IMR-90 (cell line): ENCODE results near the gene NUP98. TPM values are rescaled to one million over a fixed set of nuclear protein-coding genes. Genes with fewer than 3 reads are reported as not detected.

Source experiments
- ATAC-seq: fragments of 200-7000 bp; cut with Tn5 transposase; 2 replicates; pipeline ENCODE4 v1.9.1; 2020; ENCODE audit warnings: low read depth, mild to moderate bottlenecking, moderate library complexity
- BruUV-seq: library from RNA; stranded (reverse); fragments of 400-500 nt; replicated peaks from 2 replicates; lab custom pipeline; 2021; lab: Mats Ljungman, UMichigan
- CTCF ChIA-PET: fragments of 300-600 bp; formaldehyde crosslinking; extraction: SDS; loops from one replicate; lab custom pipeline; 2021; ENCODE audit warnings: antibody characterized with exemption; lab: Yijun Ruan, JAX
- POLR2A ChIA-PET: fragments of 300-600 bp; sonication (Branson Sonifier 250); formaldehyde crosslinking; loops from one replicate; lab custom pipeline; 2022; ENCODE audit warnings: antibody characterized with exemption; ENCODE audit not compliant: unreplicated experiment; lab: Charles Lee
- DNase-seq: peaks from one replicate; pipeline ENCODE4 v3.0.0; 2013
- H2AFZ ChIP-seq: replicated peaks from 2 replicates; pipeline ENCODE3; 2013; ENCODE audit warnings: low read length, mild to moderate bottlenecking; ENCODE audit not compliant: poor library complexity
- H2AK5ac ChIP-seq: 2 replicates; pipeline ENCODE4 v1.6.1; 2013; ENCODE audit warnings: low read depth, low read length, inconsistent platforms
- H2AK9ac ChIP-seq: replicated peaks from 2 replicates; pipeline ENCODE3; 2013; ENCODE audit warnings: mild to moderate bottlenecking, low read depth, low read length, moderate library complexity; ENCODE audit not compliant: poor library complexity
- H2BK120ac ChIP-seq: 2 replicates; pipeline ENCODE4 v1.6.1; 2013; ENCODE audit warnings: low read depth, low read length, inconsistent platforms
- H2BK15ac ChIP-seq: 3 replicates; pipeline ENCODE4 v1.6.1; 2013; ENCODE audit warnings: low read depth, low read length, inconsistent platforms
- H2BK20ac ChIP-seq: 2 replicates; pipeline ENCODE4 v1.6.1; 2013; ENCODE audit warnings: low read depth, mild to moderate bottlenecking, inconsistent platforms, low read length, moderate library complexity
- H2BK5ac ChIP-seq: 2 replicates; pipeline ENCODE4 v1.6.1; 2013; ENCODE audit warnings: mild to moderate bottlenecking, low read depth, low read length, inconsistent platforms; ENCODE audit not compliant: poor library complexity, severe bottlenecking
- H3K14ac ChIP-seq: replicated peaks from 2 replicates; pipeline ENCODE4 v1.6.1; 2013; ENCODE audit warnings: low read depth, low read length, inconsistent platforms
- H3K18ac ChIP-seq: 2 replicates; pipeline ENCODE4 v1.6.1; 2013; ENCODE audit warnings: low read depth, low read length, control low read depth
- H3K23ac ChIP-seq: 2 replicates; pipeline ENCODE4 v1.6.1; 2013; ENCODE audit warnings: low read depth, low read length, inconsistent platforms
- H3K27ac ChIP-seq: 2 replicates; pipeline ENCODE4 v1.5.1; 2013; ENCODE audit warnings: mild to moderate bottlenecking, control low read depth, low read length; ENCODE audit not compliant: insufficient read depth
- H3K27me3 ChIP-seq: 2 replicates; pipeline ENCODE4 v1.6.1; 2013; ENCODE audit warnings: low read length; ENCODE audit not compliant: control insufficient read depth, insufficient read depth
- H3K36me3 ChIP-seq: 2 replicates; pipeline ENCODE4 v1.6.1; 2013; ENCODE audit warnings: low read length, mixed read lengths; ENCODE audit not compliant: control insufficient read depth, insufficient read depth
- H3K4ac ChIP-seq: 2 replicates; pipeline ENCODE4 v1.6.1; 2013; ENCODE audit warnings: low read depth, low read length, inconsistent platforms
- H3K4me1 ChIP-seq: 2 replicates; pipeline ENCODE4 v1.6.1; 2013; ENCODE audit warnings: low read length, mixed read lengths; ENCODE audit not compliant: control insufficient read depth, insufficient read depth
- H3K4me2 ChIP-seq: 2 replicates; pipeline ENCODE4 v1.6.1; 2013; ENCODE audit warnings: low read depth, mild to moderate bottlenecking, control low read depth, low read length, moderate library complexity
- H3K4me3 ChIP-seq: 2 replicates; pipeline ENCODE4 v1.5.1; 2013; ENCODE audit warnings: low read depth, mild to moderate bottlenecking, control low read depth, low read length, moderate library complexity; ENCODE audit not compliant: insufficient read depth
- H3K56ac ChIP-seq: 2 replicates; pipeline ENCODE4 v1.6.1; 2013; ENCODE audit warnings: low read length, inconsistent platforms; ENCODE audit not compliant: insufficient read depth; ENCODE audit errors: extremely low read depth
- H3K79me1 ChIP-seq, 2 experiments: 2 replicates each; pipeline ENCODE4 v1.6.1; 2013; ENCODE audit warnings: low read length in 2 of 2, inconsistent platforms in 1 of 2, low read depth in 1 of 2
- H3K9ac ChIP-seq: 2 replicates; pipeline ENCODE4 v1.6.1; 2013; ENCODE audit warnings: low read depth, low read length, control low read depth
- H3K9me1 ChIP-seq: 2 replicates; pipeline ENCODE4 v1.6.1; 2013; ENCODE audit warnings: low read length, inconsistent platforms; ENCODE audit not compliant: insufficient read depth
- H3K9me3 ChIP-seq: 2 replicates; pipeline ENCODE4 v1.6.1; 2013; ENCODE audit warnings: low read length; ENCODE audit not compliant: control insufficient read depth, insufficient read depth
- H4K20me1 ChIP-seq: 2 replicates; pipeline ENCODE4 v1.6.1; 2013; ENCODE audit warnings: low read length, inconsistent platforms; ENCODE audit not compliant: insufficient read depth
- H4K5ac ChIP-seq: 2 replicates; pipeline ENCODE4 v1.6.1; 2013; ENCODE audit warnings: mild to moderate bottlenecking, low read depth, low read length, control low read depth
- H4K8ac ChIP-seq, 2 experiments: 2 replicates each; pipeline ENCODE4 v1.6.1; 2013; ENCODE audit warnings: low read depth in 2 of 2, low read length in 2 of 2, control low read depth in 1 of 2, inconsistent platforms in 1 of 2
- H4K91ac ChIP-seq: 2 replicates; pipeline ENCODE4 v1.6.1; 2013; ENCODE audit warnings: low read depth, low read length, inconsistent platforms; ENCODE audit not compliant: insufficient read depth
- MAFK ChIP-seq: IDR thresholded peaks from 2 replicates; pipeline ENCODE4 v1.6.1; 2012; ENCODE audit warnings: low read depth, low read length, improper control_type of control experiment
- MAZ ChIP-seq: IDR thresholded peaks from 2 replicates; pipeline ENCODE4 v1.6.1; 2012; ENCODE audit warnings: low read depth, mild to moderate bottlenecking, low read length, improper control_type of control experiment, moderate library complexity, borderline replicate concordance
- POLR2A ChIP-seq: IDR thresholded peaks from 2 replicates; pipeline ENCODE4 v1.6.1; 2012; ENCODE audit warnings: mild to moderate bottlenecking, low read depth, low read length
- SMC3 ChIP-seq: fragments of 150-350 bp; IDR thresholded peaks from 2 replicates; pipeline ENCODE4 v1.6.1; 2016; ENCODE audit warnings: low read depth, mild to moderate bottlenecking, antibody characterized with exemption, low read length, moderate library complexity
- WGBS, 2 experiments: methylation state at CpG; one replicate each; pipeline versions ENCODE4 v1.1.5 to v1.1.7; 2013; ENCODE audit warnings: missing lambda C conversion rate in 2 of 2; ENCODE audit not compliant: insufficient read length in 1 of 2; ENCODE audit errors: extremely low coverage in 2 of 2; 5-methylcytosine and 5-hydroxymethylcytosine counted together
- dilution Hi-C: fragments of 300-500 bp; cut with HindIII; formaldehyde crosslinking; loops from one replicate; pipeline ENCODE4 v1.14.3; 2018; ENCODE audit warnings: low sequenced_read_pairs; ENCODE audit not compliant: unreplicated experiment
- in situ Hi-C: fragments of 300-500 bp; cut with MboI; formaldehyde crosslinking; loops from 3 replicates; pipeline ENCODE4 v1.14.3; 2019; ENCODE audit warnings: low sequenced_read_pairs, inconsistent platforms, mixed read lengths
- intact Hi-C: fragments of 100-400 bp; cut with micrococcal nuclease; formaldehyde crosslinking; loops from 2 replicates; pipeline ENCODE4 v1.10.0; 2022
- polyA plus RNA-seq, 3 experiments: library from polyadenylated mRNA; depleted of rRNA; stranded (reverse); fragments of >200 nt; gene quantifications; 2 replicates each; pipeline ENCODE4 v1.2.3, GENCODE V29; 2012; ENCODE audit warnings: low replicate concordance in 1 of 3
- total RNA-seq: library from RNA; depleted of rRNA; stranded (reverse); fragments of >200 nt; gene quantifications from 2 replicates; pipeline ENCODE4 v1.2.3, GENCODE V29; 2012
- TF ChIP-seq, protein P1 (sequence below): conservative IDR thresholded peaks from 2 replicates; pipeline ENCODE4 v1.5.1; 2012; ENCODE audit warnings: mild to moderate bottlenecking, low read depth, low read length, improper control_type of control experiment

Gene NUP98
- total and polyA plus RNA-seq, 2 of the 4 experiments (the other 2 are of a cell fraction) = 103 to 138 TPM

DNA sequence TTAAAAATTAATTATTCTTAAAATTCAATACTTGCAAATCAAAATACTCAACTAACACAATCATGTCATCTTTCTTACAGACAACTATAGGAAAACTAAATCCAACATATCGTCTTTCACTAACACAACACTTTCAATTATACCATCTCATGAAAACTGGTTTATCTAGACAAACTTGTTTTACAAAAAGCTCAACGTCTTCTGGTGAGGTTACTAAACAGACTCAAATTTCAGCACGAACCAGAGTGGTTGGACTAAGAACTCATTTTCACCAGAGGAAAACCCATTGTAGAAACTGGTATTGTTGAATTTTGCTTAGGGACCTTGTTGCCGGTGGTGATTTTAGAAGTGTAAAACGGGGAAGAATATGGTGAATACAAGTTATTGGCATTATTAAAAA lies 52.2 kb downstream of the NUP98 start:
- DNase-seq (no peak), ATAC-seq (no peak)
- no peaks in the 10 kb centered on the region for H4K20me1 ChIP-seq
- no peak overlapping the region for H3K14ac ChIP-seq
- in situ Hi-C loops = no loop called here
- peaks cover 11 to 16% of the 10 kb centered on the region in 2 experiments; a peak in 3 of 4 replicates for H3K79me1 ChIP-seq
- no peak overlapping the region for H3K4me2 ChIP-seq
- H4K8ac ChIP-seq = no peak overlapping the region
- H3K9ac ChIP-seq = no peak overlapping the region
- no peak overlapping the region for H2BK120ac ChIP-seq
- H2AK5ac ChIP-seq = no peak overlapping the region
- peaks cover 3% of the 10 kb centered on the region; the same call in 1 of the 2 replicates for H3K4me1 ChIP-seq
- intact Hi-C loops = no loop called here
- no peaks in the 10 kb centered on the region for H3K9me1 ChIP-seq
- no peak overlapping the region for H4K91ac ChIP-seq
- CTCF ChIA-PET = no interaction called here
- BruUV-seq = no TSS peak
- no peaks in the 10 kb centered on the region for H3K9me3 ChIP-seq
- H3K4ac ChIP-seq = no peak overlapping the region
- no peak overlapping the region for H4K5ac ChIP-seq
- no peak overlapping the region for H2BK20ac ChIP-seq
- no peak overlapping the region for H2AK9ac ChIP-seq
- no peak for TF ChIP-seq POLR2A
- TF ChIP-seq MAZ = no peak
- no peak for TF ChIP-seq MAFK
- TF ChIP-seq SMC3 = no peak
- TF ChIP-seq, protein P1, sequence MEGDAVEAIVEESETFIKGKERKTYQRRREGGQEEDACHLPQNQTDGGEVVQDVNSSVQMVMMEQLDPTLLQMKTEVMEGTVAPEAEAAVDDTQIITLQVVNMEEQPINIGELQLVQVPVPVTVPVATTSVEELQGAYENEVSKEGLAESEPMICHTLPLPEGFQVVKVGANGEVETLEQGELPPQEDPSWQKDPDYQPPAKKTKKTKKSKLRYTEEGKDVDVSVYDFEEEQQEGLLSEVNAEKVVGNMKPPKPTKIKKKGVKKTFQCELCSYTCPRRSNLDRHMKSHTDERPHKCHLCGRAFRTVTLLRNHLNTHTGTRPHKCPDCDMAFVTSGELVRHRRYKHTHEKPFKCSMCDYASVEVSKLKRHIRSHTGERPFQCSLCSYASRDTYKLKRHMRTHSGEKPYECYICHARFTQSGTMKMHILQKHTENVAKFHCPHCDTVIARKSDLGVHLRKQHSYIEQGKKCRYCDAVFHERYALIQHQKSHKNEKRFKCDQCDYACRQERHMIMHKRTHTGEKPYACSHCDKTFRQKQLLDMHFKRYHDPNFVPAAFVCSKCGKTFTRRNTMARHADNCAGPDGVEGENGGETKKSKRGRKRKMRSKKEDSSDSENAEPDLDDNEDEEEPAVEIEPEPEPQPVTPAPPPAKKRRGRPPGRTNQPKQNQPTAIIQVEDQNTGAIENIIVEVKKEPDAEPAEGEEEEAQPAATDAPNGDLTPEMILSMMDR = no peak
- H3K23ac ChIP-seq = no peak overlapping the region
- no peak overlapping the region for H2AFZ ChIP-seq
- WGBS, 2 experiments = 100% methylated on average over 1 of the region's 5 CpGs; no CpG with 5 or more reads in 1 of the 2 experiments
- no peak overlapping the region for H3K4me3 ChIP-seq
- H3K27ac ChIP-seq = no peak overlapping the region
- POLR2A ChIA-PET = no interaction called here
- peaks cover 29% of the 10 kb centered on the region for H3K36me3 ChIP-seq
- H3K18ac ChIP-seq = no peak overlapping the region
- no peak overlapping the region for H3K56ac ChIP-seq
- dilution Hi-C loops = no loop called here
- no peak overlapping the region for H2BK5ac ChIP-seq
- no peak overlapping the region; the same call in 2 of the 3 replicates for H2BK15ac ChIP-seq
- no peaks in the 10 kb centered on the region for H3K27me3 ChIP-seq
